ENCODE data around the gene FOXL2.
A peak's percentile ranks its signal among the peaks of the same experiment; 100 is the strongest.
"Not testable (repeated sequence)": the region's sequence is repeated elsewhere in the genome, so short reads cannot be mapped to it uniquely, and the experiment has no call there.

FOXL2 gene

GRCh38 chr3:138923531-138923994 is 23.4 kb downstream of the FOXL2 start:
- DNase-seq: peak; percentile 55

DNA sequence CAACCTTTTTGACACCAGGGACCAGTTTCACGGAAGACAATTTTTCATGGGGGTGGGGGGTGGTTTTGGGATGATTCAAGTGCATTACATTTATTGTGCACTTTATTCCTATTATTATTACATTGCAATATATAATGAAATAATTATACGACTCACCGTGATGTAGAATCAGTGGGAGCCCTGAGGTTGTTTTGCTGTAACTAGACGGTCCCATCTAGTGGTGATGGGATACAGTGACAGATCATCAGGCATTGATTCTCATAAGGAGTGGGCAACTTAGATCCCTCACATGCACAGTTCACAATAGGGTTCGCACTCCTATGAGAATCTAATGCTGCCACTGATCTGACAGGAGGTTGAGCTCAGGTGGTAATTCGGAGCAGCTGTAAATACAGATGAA is 24.5 kb downstream of the FOXL2 start:
- DNase-seq: not testable (repeated sequence)

GRCh38 chr3:138921316-138922292 is 25.3 kb downstream of the FOXL2 start:
- DNase-seq: no peak

GRCh38 chr3:138919325-138919724 is 27.6 kb downstream of the FOXL2 start:
- DNase-seq: no peak

GRCh38 chr3:138916824-138917223 is 30.1 kb downstream of the FOXL2 start:
- DNase-seq: no peak

DNA sequence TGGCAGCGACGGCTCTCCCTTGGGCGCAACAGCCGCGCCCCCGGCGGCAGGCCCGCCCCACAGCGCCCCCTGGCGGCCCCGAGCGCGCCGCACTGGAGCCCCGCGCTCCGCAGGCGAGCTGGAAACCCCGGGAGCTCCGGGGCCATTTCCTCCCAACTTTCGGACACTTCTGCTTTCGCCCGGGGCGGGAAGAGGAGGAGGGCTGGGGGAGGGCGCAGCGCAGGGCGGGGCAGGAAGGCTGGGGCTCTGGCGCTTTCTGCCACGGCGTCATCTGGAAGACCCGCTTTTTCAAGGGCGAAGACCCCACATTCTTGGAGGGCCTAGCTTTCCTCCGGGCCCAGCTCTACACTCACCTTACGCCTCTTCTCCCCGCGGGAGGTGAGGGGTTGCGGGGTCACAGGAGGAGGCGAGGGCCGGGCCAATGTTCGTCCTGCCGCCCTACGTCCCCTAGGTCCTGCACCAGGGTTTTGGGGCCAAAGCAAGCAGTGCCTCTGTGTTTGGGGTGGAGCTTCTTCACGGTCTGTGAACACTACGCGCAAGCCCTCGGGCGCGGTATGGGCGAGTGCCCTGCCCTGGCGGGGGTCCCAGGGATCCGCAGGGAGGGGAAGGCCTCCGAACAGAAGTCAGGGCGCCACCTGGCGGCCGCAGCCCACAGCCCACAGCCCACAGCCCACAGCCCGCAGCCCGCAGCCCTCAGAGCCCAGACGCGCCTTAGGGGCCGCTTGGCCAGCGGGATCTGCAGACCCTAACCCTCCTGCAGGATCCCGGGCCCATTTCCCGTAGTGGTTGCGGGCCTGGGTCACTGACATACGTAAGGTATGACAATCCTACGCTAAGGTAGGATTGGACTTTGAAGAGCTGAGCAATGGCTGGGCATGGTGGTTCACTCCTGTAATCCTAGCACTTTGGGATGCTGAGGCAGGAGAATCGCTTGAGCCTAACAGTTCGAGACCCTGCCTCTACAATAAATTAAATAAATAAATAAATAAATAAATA is 31.1 kb downstream of the FOXL2 start:
- DNase-seq: peak; percentile 49

DNA sequence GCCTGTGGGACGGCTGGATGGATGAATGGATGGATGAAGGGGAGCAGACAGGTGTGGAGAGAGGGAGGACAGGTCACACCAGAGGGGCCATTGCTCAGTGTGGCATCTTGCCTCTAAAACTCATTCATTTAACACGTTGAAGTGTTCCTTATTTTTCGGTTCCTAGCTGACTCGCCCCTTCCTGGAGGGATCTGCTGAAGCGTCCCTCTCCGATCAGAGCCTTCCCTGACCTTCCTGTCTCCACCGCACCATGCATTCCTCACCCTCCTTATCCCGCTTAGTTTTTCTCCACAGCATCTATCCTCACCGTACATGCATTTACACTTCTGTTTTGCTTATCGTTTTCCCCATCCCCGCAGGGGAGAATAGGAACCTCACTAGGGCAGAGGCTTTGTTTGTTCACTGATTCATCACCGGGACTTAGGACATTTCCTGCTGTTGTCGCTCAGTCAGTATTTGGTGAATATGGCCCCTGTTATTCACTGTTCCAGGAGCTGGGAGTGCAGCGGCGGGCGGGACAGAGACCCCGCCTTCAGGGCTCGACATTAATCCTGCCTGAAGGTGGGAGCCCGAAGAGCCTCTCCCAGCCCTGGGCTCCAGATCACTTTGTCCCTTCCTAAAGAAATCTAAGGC is 32.0 kb downstream of the FOXL2 start:
- no peak for DNase-seq

DNA sequence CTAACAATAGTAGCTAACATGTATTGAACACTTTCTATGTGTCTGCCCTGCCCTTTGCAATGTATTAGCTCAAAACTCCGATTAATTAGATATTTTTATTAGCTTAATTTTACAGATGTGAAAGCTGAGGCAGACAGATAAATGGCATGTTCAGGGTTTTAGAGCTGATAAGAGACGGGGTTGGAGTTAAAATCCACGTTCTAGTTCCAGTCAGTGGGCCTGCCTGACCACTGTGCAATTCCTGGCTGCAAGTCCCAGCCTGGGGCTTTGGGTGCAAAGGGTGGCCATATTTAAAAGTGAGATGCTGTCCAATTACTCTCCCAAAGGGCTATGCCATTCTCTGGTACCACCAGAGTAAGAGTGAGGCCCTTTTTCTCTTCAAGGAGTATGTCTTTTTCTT is 33.2 kb downstream of the FOXL2 start:
- no peak for DNase-seq

- no peak for DNase-seq
Observed at GRCh38 chr3:138912237-138912636, 34.7 kb downstream of the FOXL2 start.

GRCh38 chr3:138911621-138912020 is 35.3 kb downstream of the FOXL2 start:
- DNase-seq: no peak

DNA sequence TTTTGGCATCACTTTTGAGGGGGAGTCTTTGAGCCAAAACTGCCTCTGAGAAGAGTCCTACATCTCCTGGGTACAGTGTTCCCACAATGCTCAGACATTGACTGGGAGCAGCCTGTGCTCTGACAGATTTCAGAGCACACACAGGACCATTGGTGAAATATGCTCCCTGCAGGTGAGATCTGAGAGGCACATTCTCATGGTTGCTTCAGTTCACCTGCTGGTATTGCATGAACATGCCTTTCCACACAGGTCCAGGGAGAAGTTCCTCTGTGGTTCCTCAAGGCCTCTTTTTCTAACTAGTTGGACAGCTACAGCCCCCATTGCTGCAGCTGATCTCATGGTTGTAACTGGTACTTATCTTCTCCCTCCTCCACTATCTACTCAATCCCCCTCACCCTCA is 37.0 kb downstream of the FOXL2 start:
- DNase-seq: no peak

DNA sequence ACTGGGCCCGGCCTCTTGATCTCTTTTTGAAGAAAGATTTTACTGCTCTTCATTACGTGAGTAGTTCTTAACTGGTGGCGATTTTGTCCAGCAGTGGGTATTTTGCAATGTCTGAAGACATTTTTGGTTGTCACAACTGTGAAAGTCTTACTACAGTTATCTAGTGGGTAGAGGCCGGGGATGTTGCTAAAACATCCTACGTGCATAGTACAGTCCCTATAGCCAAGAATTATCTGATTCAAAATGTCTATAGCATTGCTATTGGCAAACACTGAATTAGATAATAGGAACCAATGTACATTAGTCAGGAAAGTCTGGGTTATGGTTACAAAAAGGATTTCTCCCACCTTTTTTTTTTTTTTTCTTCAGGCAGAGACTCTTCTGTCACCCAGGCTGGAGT is 38.1 kb downstream of the FOXL2 start:
- no peak for DNase-seq

GRCh38 chr3:138907539-138907938 is 39.4 kb downstream of the FOXL2 start:
- no peak for DNase-seq

GRCh38 chr3:138902171-138902570 is 44.8 kb downstream of the FOXL2 start:
- no peak for DNase-seq

DNA sequence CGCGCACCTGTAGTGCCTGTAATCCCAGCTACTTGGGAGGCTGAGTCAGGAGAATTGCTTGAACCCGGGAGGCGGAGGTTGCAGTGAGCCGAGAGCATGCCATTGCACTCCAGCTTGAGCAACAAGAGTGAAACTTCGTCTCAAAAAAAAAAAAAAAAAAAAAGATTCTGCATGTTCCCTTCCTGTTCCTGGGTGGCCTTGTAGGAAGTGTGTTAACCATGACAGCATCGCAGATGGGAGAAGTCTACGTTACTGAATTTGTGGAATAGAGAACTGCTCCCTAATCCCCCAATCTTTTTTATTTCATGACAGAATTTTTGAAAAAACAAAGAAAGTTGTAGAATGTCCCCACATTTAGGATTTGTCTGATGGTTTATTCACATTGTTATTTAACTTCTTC is 45.4 kb downstream of the FOXL2 start:
- DNase-seq: no peak

DNA sequence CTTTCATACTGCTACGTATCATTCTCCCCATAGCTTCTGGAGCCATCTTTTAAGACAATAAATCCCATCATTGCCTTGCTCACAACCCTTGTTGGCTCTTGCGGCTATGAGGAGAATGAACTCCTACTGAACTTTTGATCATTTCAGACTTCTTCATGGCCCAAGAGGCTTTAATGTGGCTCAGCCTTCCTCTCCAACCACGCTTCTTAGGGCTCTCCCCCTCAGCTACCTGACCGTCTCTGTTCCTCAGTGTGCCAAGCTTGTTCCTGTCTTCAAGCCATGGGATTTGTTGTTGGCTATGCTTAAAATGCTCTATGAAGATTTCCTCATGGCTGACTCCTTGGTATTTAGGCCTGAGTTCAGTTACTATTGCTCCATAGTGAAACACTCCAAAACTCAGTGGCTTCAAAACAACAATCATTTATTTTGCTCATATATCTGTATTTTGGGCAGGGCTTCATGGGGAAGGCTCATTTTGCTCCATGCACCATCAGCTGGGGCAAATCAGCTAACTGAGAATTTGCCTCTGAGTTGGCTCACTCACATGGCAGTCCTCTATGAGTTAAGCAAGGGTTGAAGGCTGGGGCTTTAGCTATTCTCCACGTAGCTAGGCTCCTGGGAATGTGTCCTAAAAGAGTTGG is 47.5 kb downstream of the FOXL2 start:
- DNase-seq: no peak

- DNase-seq: no peak
Observed at GRCh38 chr3:138898708-138899107, 48.2 kb downstream of the FOXL2 start.

DNA sequence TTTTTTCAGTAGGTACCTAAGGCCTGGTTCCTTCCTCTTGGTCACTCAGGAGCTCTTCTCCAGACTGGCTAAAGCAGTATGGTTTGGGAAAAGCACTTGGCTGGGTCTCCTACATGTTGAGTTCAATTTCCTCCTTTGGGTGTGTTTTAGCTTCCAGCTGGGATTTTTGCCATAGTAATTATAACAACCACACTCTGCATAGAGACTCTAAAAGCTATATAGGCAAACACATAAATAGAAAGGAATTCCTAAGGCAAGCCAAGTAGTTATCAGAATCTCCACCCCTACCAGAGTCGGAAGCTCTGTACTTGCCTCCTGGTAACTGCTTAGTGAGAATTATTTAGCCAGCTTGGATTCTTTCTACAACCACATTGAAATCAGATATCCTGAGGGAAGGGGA is 48.6 kb downstream of the FOXL2 start:
- no peak for DNase-seq
